ENCODE results near the gene GTF3C1. TPM values are rescaled to one million over a fixed set of nuclear protein-coding genes. Genes with fewer than 3 reads are reported as not detected.

Gene GTF3C1
- polyA plus RNA-seq, 3 donors from 2014 or later: 73.7 to 107 (median 97.6) TPM

DNA sequence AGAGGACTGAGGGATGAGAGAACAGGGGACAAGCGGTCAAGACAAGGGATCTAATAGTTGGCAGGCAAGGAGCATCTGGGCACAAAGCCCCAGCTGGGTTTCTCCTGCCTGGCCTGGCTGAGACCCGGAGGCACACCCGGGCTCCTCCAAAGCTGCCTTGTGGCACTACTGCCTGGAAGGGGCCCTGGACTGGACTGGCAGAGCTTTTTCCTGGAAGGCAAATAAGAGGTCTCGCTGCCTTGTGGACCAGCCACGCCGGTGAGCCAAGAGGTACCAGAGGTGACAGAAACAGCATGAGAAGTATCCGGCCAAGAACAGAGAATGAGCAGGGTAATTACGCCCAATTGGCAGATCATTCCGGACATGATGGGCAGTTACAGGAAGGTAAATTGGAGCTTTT, 64.6 kb downstream of the GTF3C1 start:
- DNase-seq: no peak
- Mint-ChIP-seq H3K27ac (peak overlapping the region in 4 of 6 donors; percentile 13 to 82 (median 78)), H3K36me3 (peaks cover 44 to 83% (median 45%) of the 10 kb centered on the region in 3 donors), H3K9me3 (no peaks in the 10 kb centered on the region), H3K27me3 (ENCODE audit: low read depth in 3 of 3) (peaks cover 3 to 6% (median 3%) of the 10 kb centered on the region in 3 donors), H3K4me1 (no peaks in the 10 kb centered on the region), H3K4me3 (no peak overlapping the region)

DNA sequence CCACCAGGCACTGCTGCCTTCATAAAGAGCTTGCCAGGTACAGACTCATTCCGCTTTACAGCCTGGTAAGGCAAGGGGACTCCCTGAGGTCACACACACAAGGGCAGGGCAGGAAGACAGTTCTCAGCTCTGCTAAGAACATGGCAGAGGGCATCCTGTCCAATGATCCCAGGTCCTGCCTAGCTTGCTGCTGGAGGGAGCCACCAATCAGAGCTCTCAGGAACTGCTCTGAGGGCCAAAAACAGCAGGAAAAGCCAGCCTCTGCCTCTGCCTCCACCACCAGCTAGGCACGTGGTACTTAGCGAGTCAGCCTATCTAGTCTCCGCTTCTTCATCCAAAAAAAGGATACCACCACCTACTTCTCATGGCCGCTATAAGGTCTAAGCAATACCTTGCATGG, 66.1 kb downstream of the GTF3C1 start:
- no peak for DNase-seq
- Mint-ChIP-seq H3K4me1 (no peaks in the 10 kb centered on the region), H3K36me3 (peaks cover 41 to 79% (median 48%) of the 10 kb centered on the region in 3 donors), H3K9me3 (no peaks in the 10 kb centered on the region), H3K4me3 (no peak overlapping the region), H3K27me3 (ENCODE audit: low read depth in 3 of 3) (peaks cover 0 to 4% (median 3%) of the 10 kb centered on the region in 3 donors), H3K27ac (no peak overlapping the region)

- H3K27me3 Mint-ChIP-seq (ENCODE audit: low read depth in 3 of 3): peaks cover 0 to 6% (median 3%) of the 10 kb centered on the region in 3 donors
- H3K27ac Mint-ChIP-seq: no peak overlapping the region
- no peak overlapping the region for H3K4me3 Mint-ChIP-seq
- H3K4me1 Mint-ChIP-seq: no peaks in the 10 kb centered on the region
- peaks cover 36 to 80% (median 49%) of the 10 kb centered on the region in 3 donors for H3K36me3 Mint-ChIP-seq
- DNase-seq: no peak
- H3K9me3 Mint-ChIP-seq: no peaks in the 10 kb centered on the region
Measured at GRCh38 chr16:27483088-27483437, 66.7 kb downstream of the GTF3C1 start.

DNA sequence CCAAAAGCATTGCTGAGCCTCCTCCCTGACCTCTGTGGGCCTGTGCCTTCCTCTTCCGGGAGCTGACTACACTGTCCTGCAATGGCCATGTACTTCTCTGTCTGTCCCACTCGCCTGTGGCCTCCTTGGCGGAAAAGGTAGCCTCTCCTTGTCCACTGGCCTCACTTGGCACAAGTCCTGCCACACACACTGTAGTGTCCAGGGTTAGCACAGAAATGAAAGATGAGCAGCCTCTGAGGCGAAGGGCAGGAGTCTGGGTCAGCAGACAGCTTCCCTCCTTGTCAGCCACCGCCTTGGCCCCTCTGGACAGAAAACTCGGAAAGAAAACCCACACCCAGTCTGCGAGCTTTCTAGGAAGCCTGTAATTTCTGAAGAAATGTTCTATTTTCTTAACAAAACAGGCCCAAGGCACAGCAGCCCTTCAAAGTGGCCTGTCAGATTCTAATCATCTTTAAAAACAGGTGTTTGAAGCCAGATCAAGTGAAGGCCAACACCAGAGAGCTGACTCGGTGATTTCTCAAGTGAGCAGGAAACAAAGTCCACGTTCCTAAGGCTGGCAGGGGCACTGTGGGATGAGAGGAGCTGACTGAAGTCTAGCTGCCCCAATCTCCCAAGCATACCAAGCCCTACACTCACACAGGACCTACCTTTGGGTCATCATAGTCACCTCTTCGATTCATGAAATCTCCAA, 67.2 kb downstream of the GTF3C1 start:
- no peak overlapping the region for H3K4me3 Mint-ChIP-seq
- H3K36me3 Mint-ChIP-seq: peaks cover 31 to 80% (median 47%) of the 10 kb centered on the region in 3 donors
- H3K9me3 Mint-ChIP-seq: no peaks in the 10 kb centered on the region
- H3K27ac Mint-ChIP-seq: peak overlapping the region in 2 of 6 donors; percentile 46 to 53
- H3K4me1 Mint-ChIP-seq: no peaks in the 10 kb centered on the region
- no peak for DNase-seq
- H3K27me3 Mint-ChIP-seq (ENCODE audit: low read depth in 3 of 3): peaks cover 0 to 6% (median 3%) of the 10 kb centered on the region in 3 donors

GRCh38 chr16:27481282-27481934, 68.3 kb downstream of the GTF3C1 start:
- no peak for DNase-seq
- Mint-ChIP-seq H3K9me3 (no peaks in the 10 kb centered on the region), H3K36me3 (peaks cover 35 to 83% (median 53%) of the 10 kb centered on the region in 3 donors), H3K4me3 (no peak overlapping the region), H3K4me1 (no peaks in the 10 kb centered on the region), H3K27me3 (ENCODE audit: low read depth in 3 of 3) (peaks cover 0 to 6% (median 3%) of the 10 kb centered on the region in 3 donors), H3K27ac (peak overlapping the region in 3 of 6 donors; percentile 53 to 81 (median 56))

DNA sequence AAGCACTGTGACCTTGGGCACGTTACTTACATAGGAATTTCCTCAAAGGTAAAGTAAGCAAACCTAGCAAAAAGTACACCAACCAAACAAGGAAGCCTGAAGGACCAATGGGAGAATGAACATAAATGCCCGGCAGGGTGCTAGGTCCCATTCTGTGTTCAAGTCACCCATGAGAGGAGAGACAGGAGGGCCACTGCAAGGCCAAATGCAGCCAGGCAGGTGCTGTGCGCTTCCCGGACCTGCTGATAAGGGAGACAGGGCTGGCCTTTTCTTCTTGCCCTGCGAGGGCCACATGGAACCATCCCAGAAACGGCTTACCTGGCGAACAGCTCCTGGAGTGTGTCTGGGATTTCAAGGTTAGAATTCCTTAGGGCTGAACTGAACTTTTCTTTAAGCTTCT, 69.0 kb downstream of the GTF3C1 start:
- Mint-ChIP-seq H3K27ac (peak overlapping the region in 1 of 6 donors; percentile 70), H3K27me3 (ENCODE audit: low read depth in 3 of 3) (peaks cover 0 to 6% (median 3%) of the 10 kb centered on the region in 3 donors), H3K36me3 (peaks cover 30 to 85% (median 52%) of the 10 kb centered on the region in 3 donors), H3K4me1 (no peaks in the 10 kb centered on the region), H3K9me3 (no peaks in the 10 kb centered on the region), H3K4me3 (no peak overlapping the region)
- no peak for DNase-seq

GRCh38 chr16:27476240-27476639, 73.5 kb downstream of the GTF3C1 start:
- Mint-ChIP-seq H3K27me3 (ENCODE audit: low read depth in 3 of 3) (peaks cover 0 to 3% (median 3%) of the 10 kb centered on the region in 3 donors), H3K27ac (no peak overlapping the region), H3K9me3 (no peaks in the 10 kb centered on the region), H3K36me3 (peaks cover 30 to 76% (median 42%) of the 10 kb centered on the region in 3 donors), H3K4me3 (no peak overlapping the region), H3K4me1 (no peaks in the 10 kb centered on the region)
- DNase-seq: no peak

DNA sequence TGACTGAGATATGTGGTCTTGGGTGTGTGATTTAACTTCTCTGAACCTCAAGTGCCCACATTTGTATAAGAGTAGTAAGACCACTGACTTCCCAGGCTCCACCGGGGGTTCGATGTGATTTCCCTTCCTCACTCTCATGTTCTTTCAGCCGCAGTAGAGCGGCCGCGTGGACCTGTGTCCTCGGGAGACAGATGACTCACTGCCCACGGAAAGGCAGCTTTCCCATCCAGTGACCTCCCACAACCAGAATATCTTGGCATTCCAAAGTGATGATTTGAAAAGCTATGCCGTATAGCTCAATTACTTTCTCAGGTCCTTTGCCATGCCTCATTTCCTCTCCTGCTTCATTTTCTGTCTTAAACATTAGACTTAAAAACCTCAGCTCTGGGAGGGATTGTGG, 74.2 kb downstream of the GTF3C1 start:
- DNase-seq: no peak
- H3K9me3 Mint-ChIP-seq: no peaks in the 10 kb centered on the region
- H3K4me1 Mint-ChIP-seq: no peaks in the 10 kb centered on the region
- no peak overlapping the region for H3K4me3 Mint-ChIP-seq
- no peak overlapping the region for H3K27ac Mint-ChIP-seq
- H3K27me3 Mint-ChIP-seq (ENCODE audit: low read depth in 3 of 3): peaks cover 0 to 3% (median 2%) of the 10 kb centered on the region in 3 donors
- peaks cover 34 to 77% (median 48%) of the 10 kb centered on the region in 3 donors for H3K36me3 Mint-ChIP-seq

DNA sequence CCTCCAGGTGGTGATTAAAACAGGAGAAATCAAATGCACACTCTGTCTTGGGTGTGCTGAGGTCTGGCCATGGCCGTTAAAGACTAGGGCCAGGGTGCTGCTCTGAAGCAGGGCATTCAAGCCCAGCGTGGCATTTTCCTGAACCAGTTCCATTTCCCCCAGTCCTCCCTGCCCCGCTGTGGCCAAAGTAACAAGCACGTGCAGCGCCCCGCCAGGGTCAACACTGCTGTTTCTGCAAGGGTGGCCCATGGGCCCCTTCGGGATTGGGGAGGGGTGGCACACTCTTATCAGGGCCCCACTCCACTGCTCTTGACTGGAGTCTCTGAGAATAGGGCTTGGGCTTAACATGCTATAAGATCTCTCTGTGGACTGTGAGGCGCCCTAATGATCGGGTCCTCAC, 74.8 kb downstream of the GTF3C1 start:
- H3K4me1 Mint-ChIP-seq: no peaks in the 10 kb centered on the region
- peaks cover 0 to 3% (median 2%) of the 10 kb centered on the region in 3 donors for H3K27me3 Mint-ChIP-seq (ENCODE audit: low read depth in 3 of 3)
- H3K9me3 Mint-ChIP-seq: no peaks in the 10 kb centered on the region
- DNase-seq: no peak
- no peak overlapping the region for H3K27ac Mint-ChIP-seq
- H3K4me3 Mint-ChIP-seq: no peak overlapping the region
- peaks cover 35 to 79% (median 46%) of the 10 kb centered on the region in 3 donors for H3K36me3 Mint-ChIP-seq

GRCh38 chr16:27474041-27474440, 75.7 kb downstream of the GTF3C1 start:
- Mint-ChIP-seq H3K36me3 (peaks cover 37 to 81% (median 46%) of the 10 kb centered on the region in 3 donors), H3K27ac (peak overlapping the region in 1 of 6 donors; percentile 16), H3K4me1 (no peaks in the 10 kb centered on the region), H3K27me3 (ENCODE audit: low read depth in 3 of 3) (peaks cover 0 to 3% (median 0%) of the 10 kb centered on the region in 3 donors), H3K9me3 (no peaks in the 10 kb centered on the region), H3K4me3 (no peak overlapping the region)
- no peak for DNase-seq

DNA sequence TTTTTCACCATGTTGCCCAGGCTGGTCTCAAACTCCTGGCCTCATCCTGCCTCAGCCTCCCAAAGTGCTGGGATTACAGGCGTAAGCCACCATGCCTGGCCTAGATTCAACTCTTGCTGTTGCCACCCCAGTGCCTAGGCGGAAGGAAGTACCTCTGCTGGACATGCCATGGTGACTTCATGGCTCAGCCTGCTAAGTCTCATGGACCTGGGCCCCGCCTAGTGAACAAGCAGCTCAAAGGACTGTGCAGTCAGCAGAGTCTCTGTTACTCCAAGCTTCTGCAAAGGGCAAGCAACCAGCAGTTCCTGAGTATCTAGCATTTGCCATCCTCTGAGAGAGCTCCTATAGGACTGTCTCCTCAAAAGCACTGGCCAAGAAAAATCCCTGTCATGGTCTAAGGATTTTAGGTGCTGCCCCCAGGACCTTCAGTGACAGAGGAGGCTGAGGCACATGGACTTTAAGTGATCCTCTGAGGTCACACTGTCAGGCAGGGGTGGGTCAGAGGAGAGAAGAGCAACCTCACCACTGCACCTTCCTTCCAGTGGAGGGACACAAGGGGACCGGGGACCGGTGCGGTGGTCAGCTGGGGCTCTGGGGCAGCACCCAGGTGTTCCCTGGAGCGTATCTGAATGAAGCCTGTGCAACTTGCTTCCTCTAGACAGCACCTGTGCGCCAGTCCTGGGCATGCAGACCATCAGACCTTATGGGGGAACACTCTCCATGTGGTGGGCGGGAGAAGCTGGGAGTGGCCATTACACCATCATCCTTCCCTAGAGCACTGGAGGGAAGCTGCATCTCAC, 76.4 kb downstream of the GTF3C1 start:
- no peaks in the 10 kb centered on the region for H3K4me1 Mint-ChIP-seq
- DNase-seq: no peak
- H3K36me3 Mint-ChIP-seq: peaks cover 38 to 82% (median 46%) of the 10 kb centered on the region in 3 donors
- no peak overlapping the region for H3K4me3 Mint-ChIP-seq
- peaks cover 0 to 1% (median under 1%) of the 10 kb centered on the region in 3 donors for H3K27me3 Mint-ChIP-seq (ENCODE audit: low read depth in 3 of 3)
- H3K9me3 Mint-ChIP-seq: no peaks in the 10 kb centered on the region
- H3K27ac Mint-ChIP-seq: peak overlapping the region in 3 of 6 donors; percentile 16 to 50 (median 39)

GRCh38 chr16:27472091-27473020, 77.4 kb downstream of the GTF3C1 start:
- peak overlapping the region in 4 of 6 donors; percentile 37 to 77 (median 55) for H3K27ac Mint-ChIP-seq
- no peaks in the 10 kb centered on the region for H3K9me3 Mint-ChIP-seq
- DNase-seq: no peak
- H3K4me3 Mint-ChIP-seq: no peak overlapping the region
- H3K36me3 Mint-ChIP-seq: peaks cover 47 to 81% (median 48%) of the 10 kb centered on the region in 3 donors
- H3K27me3 Mint-ChIP-seq (ENCODE audit: low read depth in 3 of 3): peaks cover 0 to 2% (median 1%) of the 10 kb centered on the region in 3 donors
- peaks cover 0 to 4% of the 10 kb centered on the region in 2 donors for H3K4me1 Mint-ChIP-seq

DNA sequence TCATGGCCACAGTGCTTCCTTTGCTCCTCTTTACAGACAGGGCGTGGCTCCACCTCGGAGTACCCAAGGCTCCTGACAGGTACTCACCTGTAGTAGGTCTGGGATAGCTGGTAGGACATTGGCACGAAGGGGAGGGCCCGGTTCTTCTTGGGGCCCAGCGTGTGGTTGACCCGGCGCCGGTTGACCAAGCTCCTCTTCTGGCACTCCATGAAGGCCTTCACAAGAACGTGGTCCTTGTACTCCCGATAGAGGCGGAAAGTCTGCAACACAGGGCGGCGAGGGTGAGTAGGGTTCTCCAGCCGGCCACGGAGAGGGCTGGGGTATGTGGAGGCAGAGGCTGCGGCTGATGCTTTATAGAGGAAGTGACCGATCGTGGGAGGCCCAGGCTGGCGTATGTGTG, 78.1 kb downstream of the GTF3C1 start:
- Mint-ChIP-seq H3K27ac (peak overlapping the region in 3 of 6 donors; percentile 27 to 67 (median 53)), H3K4me1 (peaks cover 0 to 5% of the 10 kb centered on the region in 2 donors), H3K36me3 (peaks cover 44 to 81% (median 50%) of the 10 kb centered on the region in 3 donors), H3K9me3 (no peaks in the 10 kb centered on the region), H3K4me3 (no peak overlapping the region), H3K27me3 (ENCODE audit: low read depth in 3 of 3) (peaks cover 0 to 2% (median 1%) of the 10 kb centered on the region in 3 donors)
- no peak for DNase-seq
